ENCODE results near the gene UBE2Z. TPM values are rescaled to one million over a fixed set of nuclear protein-coding genes. Genes with fewer than 3 reads are reported as not detected.
"Not testable (repeated sequence)": the region's sequence is repeated elsewhere in the genome, so short reads cannot be mapped to it uniquely, and the experiment has no call there.

Gene UBE2Z
- polyA plus RNA-seq, 3 donors = 21.4 to 36.8 (median 36.3) TPM

DNA sequence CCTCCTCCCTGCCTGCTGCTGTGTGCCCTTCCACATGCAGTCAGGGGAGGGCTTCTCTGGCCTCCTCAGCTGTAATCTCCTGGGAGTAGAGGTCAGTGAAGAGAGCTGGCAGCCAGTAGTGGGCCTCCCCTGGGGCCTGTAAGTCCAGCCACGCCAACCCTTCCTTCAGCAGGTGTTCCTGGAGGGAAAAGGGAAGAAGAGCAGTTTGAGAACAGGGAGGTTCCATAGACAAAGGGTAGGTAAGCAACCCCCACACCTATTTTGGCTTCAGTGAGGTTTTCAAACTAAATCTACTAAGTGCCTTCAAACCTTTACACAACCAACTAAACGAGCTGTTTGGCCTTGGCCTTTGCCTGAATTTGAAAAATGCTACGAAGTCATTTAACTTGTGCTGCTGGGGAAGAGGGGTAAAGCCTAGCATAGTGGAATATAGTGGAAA is 22.2 kb downstream of the UBE2Z start:
- WGBS, 3 donors = 39 to 58% (median 47%) methylated on average over 3 of the region's 3 CpGs
- no peak overlapping the region for H3K27ac ChIP-seq (ENCODE audit: low read depth, low read length)

GRCh38 chr17:48933035-48933434 is 24.8 kb downstream of the UBE2Z start:
- 92 to 94% (median 92%) methylated on average over 6 of the region's 6 CpGs for WGBS, 3 donors
- H3K27ac ChIP-seq (ENCODE audit: low read depth, low read length) = no peak overlapping the region

- H3K27ac ChIP-seq (ENCODE audit: low read depth, low read length) = no peak within 1 kb of the TSS
- 2 to 3% (median 3%) methylated on average over 46 to 55 of the region's 55 CpGs for WGBS, 3 donors
Observed at GRCh38 chr17:48944515-48945260, 36.5 kb downstream of the UBE2Z start, which contains the start of gene SNF8. SNF8 (minus strand) TSS chr17:48944842; CDS start chr17:48944734, 108 bp downstream.

DNA sequence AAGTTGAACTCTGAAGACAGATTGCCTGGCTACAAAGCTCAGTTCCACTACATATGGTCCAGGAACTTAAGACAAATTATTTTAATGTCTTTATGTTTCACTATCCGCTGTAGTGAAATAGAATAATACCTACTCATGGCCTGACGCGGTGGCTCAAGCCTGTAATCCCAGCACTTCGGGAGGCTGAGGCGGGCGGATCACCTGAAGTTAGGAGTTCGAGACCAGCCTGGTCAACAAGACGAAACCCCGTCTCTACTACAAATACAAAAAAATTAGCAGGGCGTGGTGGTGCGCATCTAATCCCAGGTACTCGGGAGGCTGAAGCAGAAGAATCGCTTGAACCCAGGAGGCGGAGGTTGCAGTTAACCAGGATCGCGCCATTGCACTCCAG is 37.0 kb downstream of the UBE2Z start:
- WGBS, 3 donors = 90 to 97% (median 96%) methylated on average over 16 of the region's 16 CpGs
- H3K27ac ChIP-seq (ENCODE audit: low read depth, low read length) = not testable (repeated sequence)

- 73 to 81% (median 79%) methylated on average over 5 of the region's 5 CpGs for WGBS, 3 donors
Observed at GRCh38 chr17:48951572-48951971, 43.4 kb downstream of the UBE2Z start.

DNA sequence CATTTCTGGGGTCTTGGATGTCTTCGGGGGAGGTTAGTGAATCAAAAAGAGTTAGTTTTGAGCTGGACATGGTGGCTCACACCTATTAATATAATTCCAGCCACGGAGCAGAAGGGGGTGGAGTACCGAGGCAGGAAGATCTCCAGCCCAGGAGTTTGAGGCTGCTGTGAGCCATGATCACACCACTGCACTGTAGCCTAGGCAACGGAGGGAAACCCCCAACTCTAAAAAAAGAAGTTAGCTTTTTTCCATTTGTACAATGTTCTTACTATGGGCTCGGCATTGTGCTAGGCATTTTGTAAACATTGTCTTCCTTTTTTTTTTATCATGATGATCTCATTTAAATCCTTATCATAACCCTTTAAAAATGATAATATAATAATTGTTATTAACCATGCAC is 44.7 kb downstream of the UBE2Z start:
- WGBS, 3 donors = 13 to 23% (median 23%) methylated on average over 5 of the region's 5 CpGs
- H3K27ac ChIP-seq (ENCODE audit: low read depth, low read length) = no peak overlapping the region

More at GRCh38 chr17:48951572-48951971, 43.4 kb downstream of the UBE2Z start:
- H3K27ac ChIP-seq (ENCODE audit: low read depth, low read length) = no peak overlapping the region

DNA sequence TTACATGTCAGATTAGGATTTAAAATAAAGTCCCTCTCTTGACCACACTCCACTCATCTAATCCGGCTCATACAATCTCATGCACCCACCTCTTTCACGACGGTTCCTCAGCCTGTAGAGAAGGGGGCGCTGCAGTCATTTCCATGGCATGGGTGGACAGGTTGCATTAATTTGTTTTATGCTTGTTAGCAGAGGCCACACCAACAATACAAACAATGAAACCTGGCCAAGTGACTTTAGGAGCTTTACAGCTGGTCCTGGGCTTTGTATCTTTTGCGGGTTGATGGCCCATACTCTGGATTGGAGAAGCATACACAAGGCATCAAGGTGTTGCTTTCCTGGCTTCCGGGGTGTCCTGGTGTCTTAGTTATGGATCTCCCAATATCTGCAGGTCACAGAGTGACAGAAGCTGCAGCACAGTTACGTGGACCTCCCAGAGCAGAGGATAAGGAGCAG is 46.1 kb downstream of the UBE2Z start:
- no peak overlapping the region for H3K27ac ChIP-seq (ENCODE audit: low read depth, low read length)
- WGBS, 3 donors = 29 to 52% (median 40%) methylated on average over 7 of the region's 7 CpGs

- WGBS, 3 donors = 22 to 39% (median 26%) methylated on average over 11 of the region's 11 CpGs
- no peak overlapping the region for H3K27ac ChIP-seq (ENCODE audit: low read depth, low read length)
Observed at GRCh38 chr17:48960834-48961515, 52.8 kb downstream of the UBE2Z start.

DNA sequence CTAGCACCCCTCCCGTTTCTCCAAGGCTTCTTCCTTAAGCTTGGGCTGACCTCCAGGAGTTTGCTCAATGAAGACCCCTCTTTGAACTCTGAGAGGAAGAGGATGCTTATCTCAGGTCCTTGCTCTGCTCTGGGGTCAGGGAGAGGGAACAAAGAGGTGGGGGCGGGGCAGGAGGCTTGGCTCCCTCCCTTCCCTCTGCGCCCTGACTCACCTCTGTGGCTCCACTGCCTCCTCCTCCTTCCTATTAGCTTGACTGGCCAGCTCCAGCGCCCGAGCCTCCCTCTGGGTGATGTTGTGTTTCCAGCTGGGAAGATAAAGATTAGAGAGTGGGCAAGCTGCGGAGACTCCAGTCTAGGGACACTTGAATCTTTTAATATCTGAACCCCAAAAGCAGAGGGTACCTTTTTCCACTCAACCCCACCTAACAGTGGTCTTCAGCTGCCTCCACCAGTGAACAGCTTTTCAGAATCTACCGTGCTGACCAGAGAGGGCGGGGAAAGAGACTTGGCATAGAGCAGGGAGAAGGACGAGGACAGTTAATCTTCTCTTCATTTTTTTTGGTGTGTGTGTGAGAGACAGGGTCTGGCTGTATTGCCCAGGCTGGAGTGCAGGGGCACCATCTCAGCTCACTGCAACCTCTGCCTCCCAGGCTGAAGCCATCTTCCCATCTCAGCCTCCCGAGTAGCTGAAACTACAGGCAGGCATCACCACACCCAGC is 53.5 kb downstream of the UBE2Z start:
- WGBS, 3 donors = 19 to 30% (median 26%) methylated on average over 10 of the region's 10 CpGs

GRCh38 chr17:48970224-48970623 is 62.0 kb downstream of the UBE2Z start:
- WGBS, 3 donors = 37 to 56% (median 40%) methylated on average over 4 of the region's 4 CpGs
- H3K27ac ChIP-seq (ENCODE audit: low read depth, low read length) = no peak overlapping the region

More for the DNA sequence above, 53.5 kb downstream of the UBE2Z start:
- no peak overlapping the region for H3K27ac ChIP-seq (ENCODE audit: low read depth, low read length)

DNA sequence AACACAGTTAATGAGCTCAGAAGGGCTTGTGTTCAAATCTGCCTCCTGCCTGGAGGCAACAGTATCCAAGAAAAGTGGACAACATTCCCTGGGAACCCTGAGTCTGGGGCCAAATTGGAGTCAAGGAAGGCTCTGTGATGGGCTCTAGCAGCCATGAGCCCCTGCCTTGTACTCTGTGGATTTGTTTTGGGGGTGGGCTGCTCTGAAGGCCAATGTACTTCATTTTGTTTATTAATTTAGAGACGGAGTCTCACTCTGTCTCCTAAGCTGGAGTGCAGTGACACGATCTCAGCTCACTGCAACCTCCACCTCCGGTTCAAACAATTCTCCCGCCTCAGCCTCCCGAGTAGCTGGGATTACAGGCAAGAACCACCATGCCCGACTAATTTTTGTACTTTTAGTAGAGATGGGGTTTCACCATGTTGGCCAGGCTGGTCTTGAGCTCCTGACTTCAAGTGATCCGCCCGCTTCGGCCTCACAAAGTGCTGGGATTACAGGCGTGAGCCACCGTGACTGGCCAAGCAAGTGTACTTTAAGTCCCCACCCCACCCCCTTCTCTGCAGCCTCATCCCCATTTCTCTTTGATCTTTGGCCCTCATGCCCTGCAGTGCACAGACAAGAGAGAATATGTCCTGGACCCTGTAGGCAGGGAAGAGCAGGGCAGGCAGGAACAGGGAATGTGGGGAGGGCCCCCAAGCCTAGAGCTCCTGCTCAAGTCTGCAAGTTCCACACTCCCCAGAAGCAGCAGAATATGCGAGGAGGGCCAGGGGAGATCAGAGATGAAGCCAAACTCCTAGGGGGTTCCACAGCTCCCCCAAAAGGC is 62.9 kb downstream of the UBE2Z start:
- 69 to 86% (median 81%) methylated on average over 12 of the region's 12 CpGs for WGBS, 3 donors
- H3K27ac ChIP-seq (ENCODE audit: low read depth, low read length) = no peak overlapping the region

DNA sequence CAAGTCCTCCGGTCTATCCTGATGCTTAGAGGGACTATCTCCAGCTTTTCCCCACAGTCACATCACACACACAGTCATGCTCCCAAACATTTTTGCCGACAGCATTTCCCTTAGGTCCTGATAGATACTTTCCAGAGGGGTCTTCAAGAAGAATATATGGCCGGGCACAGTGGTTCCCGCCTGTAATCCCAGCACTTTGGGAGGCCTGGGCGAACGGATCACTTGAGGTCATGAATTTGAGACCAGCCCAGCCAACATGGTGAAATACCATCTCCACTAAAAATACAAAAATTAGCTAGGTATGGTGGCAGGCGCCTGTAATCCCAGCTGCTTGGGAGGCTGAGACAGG is 64.5 kb downstream of the UBE2Z start:
- no peak overlapping the region for H3K27ac ChIP-seq (ENCODE audit: low read depth, low read length)
- WGBS, 3 donors = 65 to 74% (median 67%) methylated on average over 7 of the region's 7 CpGs

- no peak overlapping the region for H3K27ac ChIP-seq (ENCODE audit: low read depth, low read length)
- WGBS, 3 donors = 45 to 55% (median 55%) methylated on average over 3 of the region's 3 CpGs
Observed at GRCh38 chr17:48973806-48974205, 65.6 kb downstream of the UBE2Z start.

Other genes with a start within 250 kb of the UBE2Z start
- not detected for gene PRAC1, start 185.9 kb upstream of the UBE2Z start, polyA plus RNA-seq
- gene PRAC2, start 185.2 kb upstream of the UBE2Z start, polyA plus RNA-seq = not detected
- not detected for gene HOXB13, start 179.7 kb upstream of the UBE2Z start, polyA plus RNA-seq
- gene TTLL6, start 91.2 kb upstream of the UBE2Z start, polyA plus RNA-seq = under 1 TPM; 0.21 to 0.31 (median 0.22) TPM
- 100 to 1,000 TPM in 1 of 3 donors, 10 to 100 TPM in 2; 47.7 to 118 (median 96.0) TPM for gene CALCOCO2, start 77.4 kb upstream of the UBE2Z start, polyA plus RNA-seq
- 100 to 1,000 TPM; 150 to 279 (median 224) TPM for gene ATP5MC1, start 15.6 kb upstream of the UBE2Z start, polyA plus RNA-seq
- gene SNF8, start 36.4 kb downstream of the UBE2Z start, polyA plus RNA-seq = 100 to 1,000 TPM in 2 of 3 donors, 10 to 100 TPM in 1; 71.0 to 172 (median 149) TPM
- not detected for gene GIP, start 60.2 kb downstream of the UBE2Z start, polyA plus RNA-seq
- under 1 TPM in 1 of 3 donors, not detected in 2; 0.01 TPM for gene IGF2BP1, start 89.0 kb downstream of the UBE2Z start, polyA plus RNA-seq
- gene B4GALNT2, start 224.4 kb downstream of the UBE2Z start, polyA plus RNA-seq = under 1 TPM in 1 of 3 donors, not detected in 2; 0.18 TPM

All from adipose tissue (tissue), 3 donors.